ENCODE results near the gene RPS16. TPM values are rescaled to one million over a fixed set of nuclear protein-coding genes. Genes with fewer than 3 reads are reported as not detected.

The RPS16 gene
- total and polyA plus RNA-seq, 2 of the 13 experiments (the other 11 are each of a cell fraction or from before 2014, with no cell fraction given): 488 to 2,583 TPM

DNA sequence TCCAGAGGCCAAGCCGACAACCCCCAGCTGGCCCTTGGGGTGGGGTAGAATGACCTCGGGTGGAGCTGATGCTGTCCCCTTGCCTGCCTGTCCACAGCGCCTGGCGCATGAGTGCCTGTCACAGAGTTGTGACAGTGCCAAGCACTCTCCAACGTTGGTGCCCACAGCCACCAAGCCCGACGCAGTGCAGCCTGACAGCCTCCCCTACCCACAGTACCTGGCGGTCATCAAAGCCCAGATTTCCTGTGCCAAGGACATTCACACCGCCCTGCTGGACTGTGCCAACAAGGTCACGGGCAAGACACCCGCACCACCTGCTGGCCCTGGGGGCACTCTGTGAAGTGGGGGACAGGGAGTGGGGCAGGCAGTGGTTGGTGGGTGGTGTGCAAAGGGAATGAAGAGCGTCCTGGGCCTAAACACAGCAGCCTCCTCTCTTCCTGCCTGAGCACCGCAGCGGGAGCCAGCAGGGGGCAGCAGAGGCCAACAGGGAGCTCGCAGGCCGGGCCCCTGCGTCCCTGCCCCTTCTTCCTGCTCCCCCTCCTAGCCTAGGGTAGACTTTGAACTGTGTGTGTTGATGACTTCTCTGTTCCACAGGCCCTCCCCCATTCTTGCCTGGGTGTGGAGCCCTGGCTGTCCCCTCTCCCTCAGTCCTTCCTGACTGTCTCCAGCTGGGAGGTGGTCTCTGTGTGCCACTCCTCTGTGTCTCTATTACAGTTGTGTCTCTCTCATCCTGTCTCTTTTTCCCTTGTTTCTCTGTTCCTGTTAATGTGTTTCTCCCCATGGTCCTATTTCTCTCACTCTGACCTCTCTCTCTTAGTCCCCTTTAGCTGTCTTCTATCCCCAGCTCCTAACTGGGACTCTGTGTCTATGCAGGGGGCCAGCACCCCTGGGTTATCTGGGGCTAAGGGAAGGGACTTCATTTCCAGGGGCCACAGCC lies 38.1 kb downstream of the RPS16 start (continued):
- TF ChIP-seq DMTF1 (CRISPR knock-in tag; IDR thresholded peaks at IDR 0.05): no peak
- TF ChIP-seq ZBTB7A (CRISPR knock-in tag; IDR thresholded peaks at IDR 0.05): peak; percentile 53
- no peak for TF ChIP-seq HDAC6 (IDR thresholded peaks at IDR 0.05; ENCODE audit: low read depth, low read length)
- TF ChIP-seq ZNF547 (CRISPR knock-in tag; IDR thresholded peaks at IDR 0.05): peak; percentile 69; the same call in 1 of the 2 replicates
- TF ChIP-seq DNMT1 (CRISPR knock-in tag; IDR thresholded peaks at IDR 0.05): peak; percentile 79; the same call in 1 of the 2 replicates
- 0 out of 2 replicates have a peak, but pooled peaks have one; percentile 53 for TF ChIP-seq ZNF629 (CRISPR knock-in tag; conservative IDR thresholded peaks at IDR 0.05)
- no peak for TF ChIP-seq HNRNPK (IDR thresholded peaks at IDR 0.05; ENCODE audit: low read depth, low read length, poor library complexity, severe bottlenecking)
- TF ChIP-seq JDP2 (CRISPR knock-in tag; IDR thresholded peaks at IDR 0.05; ENCODE audit: borderline replicate concordance): no peak
- TF ChIP-seq MXD1 (CRISPR knock-in tag; IDR thresholded peaks at IDR 0.05): no peak
- no peak for TF ChIP-seq ZEB1 (IDR thresholded peaks at IDR 0.05; ENCODE audit: insufficient replicate concordance, low read depth)
- peak; percentile 85 for TF ChIP-seq ARNTL (CRISPR knock-in tag; IDR thresholded peaks at IDR 0.05)
- peak; percentile 60 for TF ChIP-seq SKI (IDR thresholded peaks at IDR 0.05; ENCODE audit: partially characterized antibody)
- no peak for TF ChIP-seq SATB2 (CRISPR knock-in tag; IDR thresholded peaks at IDR 0.05)
- TF ChIP-seq TMF1 (CRISPR knock-in tag; IDR thresholded peaks at IDR 0.05; ENCODE audit: low read depth): no peak
- no peak for TF ChIP-seq ONECUT2 (CRISPR knock-in tag; IDR thresholded peaks at IDR 0.05)
- TF ChIP-seq HMG20B (CRISPR knock-in tag; conservative IDR thresholded peaks at IDR 0.05): 0 out of 2 replicates have a peak, but pooled peaks have one; percentile 54
- TF ChIP-seq, protein P1, sequence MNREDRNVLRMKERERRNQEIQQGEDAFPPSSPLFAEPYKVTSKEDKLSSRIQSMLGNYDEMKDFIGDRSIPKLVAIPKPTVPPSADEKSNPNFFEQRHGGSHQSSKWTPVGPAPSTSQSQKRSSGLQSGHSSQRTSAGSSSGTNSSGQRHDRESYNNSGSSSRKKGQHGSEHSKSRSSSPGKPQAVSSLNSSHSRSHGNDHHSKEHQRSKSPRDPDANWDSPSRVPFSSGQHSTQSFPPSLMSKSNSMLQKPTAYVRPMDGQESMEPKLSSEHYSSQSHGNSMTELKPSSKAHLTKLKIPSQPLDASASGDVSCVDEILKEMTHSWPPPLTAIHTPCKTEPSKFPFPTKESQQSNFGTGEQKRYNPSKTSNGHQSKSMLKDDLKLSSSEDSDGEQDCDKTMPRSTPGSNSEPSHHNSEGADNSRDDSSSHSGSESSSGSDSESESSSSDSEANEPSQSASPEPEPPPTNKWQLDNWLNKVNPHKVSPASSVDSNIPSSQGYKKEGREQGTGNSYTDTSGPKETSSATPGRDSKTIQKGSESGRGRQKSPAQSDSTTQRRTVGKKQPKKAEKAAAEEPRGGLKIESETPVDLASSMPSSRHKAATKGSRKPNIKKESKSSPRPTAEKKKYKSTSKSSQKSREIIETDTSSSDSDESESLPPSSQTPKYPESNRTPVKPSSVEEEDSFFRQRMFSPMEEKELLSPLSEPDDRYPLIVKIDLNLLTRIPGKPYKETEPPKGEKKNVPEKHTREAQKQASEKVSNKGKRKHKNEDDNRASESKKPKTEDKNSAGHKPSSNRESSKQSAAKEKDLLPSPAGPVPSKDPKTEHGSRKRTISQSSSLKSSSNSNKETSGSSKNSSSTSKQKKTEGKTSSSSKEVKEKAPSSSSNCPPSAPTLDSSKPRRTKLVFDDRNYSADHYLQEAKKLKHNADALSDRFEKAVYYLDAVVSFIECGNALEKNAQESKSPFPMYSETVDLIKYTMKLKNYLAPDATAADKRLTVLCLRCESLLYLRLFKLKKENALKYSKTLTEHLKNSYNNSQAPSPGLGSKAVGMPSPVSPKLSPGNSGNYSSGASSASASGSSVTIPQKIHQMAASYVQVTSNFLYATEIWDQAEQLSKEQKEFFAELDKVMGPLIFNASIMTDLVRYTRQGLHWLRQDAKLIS (CRISPR knock-in tag; IDR thresholded peaks at IDR 0.05): peak; percentile 79; the same call in 1 of the 2 replicates
- peak; percentile 93 for TF ChIP-seq AKAP8 (CRISPR knock-in tag; IDR thresholded peaks at IDR 0.05)
- TF ChIP-seq ZBTB7B (CRISPR knock-in tag; IDR thresholded peaks at IDR 0.05): peak; percentile 74
- TF ChIP-seq ARID2 (CRISPR knock-in tag; IDR thresholded peaks at IDR 0.05; ENCODE audit: borderline replicate concordance): no peak
- peak; percentile 62; the same call in 1 of the 2 replicates for TF ChIP-seq CREM (IDR thresholded peaks at IDR 0.05)
- no peak for TF ChIP-seq CREM (CRISPR knock-in tag; IDR thresholded peaks at IDR 0.05)
- no peak for TF ChIP-seq FOXP1 (IDR thresholded peaks at IDR 0.05)
- peak; percentile 68 for TF ChIP-seq FOXP1 (CRISPR knock-in tag; IDR thresholded peaks at IDR 0.05)
- TF ChIP-seq AGO2 (optimal IDR thresholded peaks at IDR 0.05; ENCODE audit: low read depth, low read length): peak; percentile 72

Measured in HepG2 (cell line).